GM12874 (cell line): ENCODE data around the gene NFATC2.

Source experiments
- TF ChIP-seq, protein P1 (sequence below): IDR thresholded peaks from 2 replicates; pipeline ENCODE4 v1.5.1; 2011; ENCODE audit warnings: low read depth, mild to moderate bottlenecking, control low read depth, low read length, moderate library complexity; ENCODE audit not compliant: insufficient read depth

The NFATC2 gene

DNA sequence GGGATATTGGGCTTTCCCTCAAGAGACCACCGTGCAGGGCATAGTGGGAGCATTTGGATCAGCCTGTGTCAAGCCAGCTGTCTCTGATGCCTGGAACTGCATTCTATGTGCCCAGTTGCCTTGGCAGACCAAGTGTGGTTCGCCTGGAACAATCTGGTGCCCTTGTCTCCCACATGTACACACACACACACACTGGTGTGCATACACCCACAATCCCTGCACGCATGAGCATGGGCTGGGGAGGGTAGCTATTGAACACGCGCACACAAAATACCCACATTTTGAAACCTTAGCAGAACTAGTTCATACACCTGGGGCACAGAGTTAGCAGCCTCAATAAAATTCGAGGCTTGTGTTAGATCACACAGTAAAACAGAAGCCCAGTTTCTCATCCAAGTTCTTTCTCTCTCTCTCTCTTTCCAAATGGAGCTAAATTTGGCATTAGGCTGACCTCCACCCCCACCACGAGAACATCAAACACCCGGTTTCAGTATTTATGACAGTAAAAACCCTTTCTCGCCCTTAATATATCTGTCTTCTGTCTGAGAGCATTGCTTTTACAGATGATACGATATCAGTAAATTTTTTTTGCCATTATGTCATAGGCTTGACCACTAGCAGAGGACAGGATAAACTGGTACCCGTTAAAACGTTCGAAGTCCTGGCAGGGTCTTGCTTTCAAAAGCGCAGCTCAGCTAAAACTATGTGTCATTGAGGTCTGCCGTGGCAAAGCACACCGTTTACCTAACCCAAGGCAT is 18.2 kb upstream of the NFATC2 start:
- TF ChIP-seq, protein P1, sequence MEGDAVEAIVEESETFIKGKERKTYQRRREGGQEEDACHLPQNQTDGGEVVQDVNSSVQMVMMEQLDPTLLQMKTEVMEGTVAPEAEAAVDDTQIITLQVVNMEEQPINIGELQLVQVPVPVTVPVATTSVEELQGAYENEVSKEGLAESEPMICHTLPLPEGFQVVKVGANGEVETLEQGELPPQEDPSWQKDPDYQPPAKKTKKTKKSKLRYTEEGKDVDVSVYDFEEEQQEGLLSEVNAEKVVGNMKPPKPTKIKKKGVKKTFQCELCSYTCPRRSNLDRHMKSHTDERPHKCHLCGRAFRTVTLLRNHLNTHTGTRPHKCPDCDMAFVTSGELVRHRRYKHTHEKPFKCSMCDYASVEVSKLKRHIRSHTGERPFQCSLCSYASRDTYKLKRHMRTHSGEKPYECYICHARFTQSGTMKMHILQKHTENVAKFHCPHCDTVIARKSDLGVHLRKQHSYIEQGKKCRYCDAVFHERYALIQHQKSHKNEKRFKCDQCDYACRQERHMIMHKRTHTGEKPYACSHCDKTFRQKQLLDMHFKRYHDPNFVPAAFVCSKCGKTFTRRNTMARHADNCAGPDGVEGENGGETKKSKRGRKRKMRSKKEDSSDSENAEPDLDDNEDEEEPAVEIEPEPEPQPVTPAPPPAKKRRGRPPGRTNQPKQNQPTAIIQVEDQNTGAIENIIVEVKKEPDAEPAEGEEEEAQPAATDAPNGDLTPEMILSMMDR, result no peak

DNA sequence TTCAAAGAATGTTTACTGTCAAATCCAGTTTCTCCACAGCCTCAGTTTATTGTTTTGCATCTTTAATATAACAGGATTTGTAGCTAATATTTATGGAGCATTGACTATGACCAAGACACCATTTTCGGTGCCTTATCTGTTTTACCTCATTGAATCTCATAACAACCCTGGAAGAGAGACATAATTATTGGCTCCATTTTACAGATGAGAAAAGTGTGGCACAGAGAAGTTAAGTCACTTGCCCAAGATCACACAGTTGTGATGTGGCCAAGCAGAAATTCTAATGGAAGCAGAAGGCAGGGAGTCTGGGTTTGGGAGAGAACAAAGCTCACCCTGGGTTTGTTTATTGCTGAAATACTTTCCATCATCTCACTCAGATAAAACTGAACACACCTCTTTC is 17.5 kb upstream of the NFATC2 start:
- TF ChIP-seq, protein P1, result no peak

DNA sequence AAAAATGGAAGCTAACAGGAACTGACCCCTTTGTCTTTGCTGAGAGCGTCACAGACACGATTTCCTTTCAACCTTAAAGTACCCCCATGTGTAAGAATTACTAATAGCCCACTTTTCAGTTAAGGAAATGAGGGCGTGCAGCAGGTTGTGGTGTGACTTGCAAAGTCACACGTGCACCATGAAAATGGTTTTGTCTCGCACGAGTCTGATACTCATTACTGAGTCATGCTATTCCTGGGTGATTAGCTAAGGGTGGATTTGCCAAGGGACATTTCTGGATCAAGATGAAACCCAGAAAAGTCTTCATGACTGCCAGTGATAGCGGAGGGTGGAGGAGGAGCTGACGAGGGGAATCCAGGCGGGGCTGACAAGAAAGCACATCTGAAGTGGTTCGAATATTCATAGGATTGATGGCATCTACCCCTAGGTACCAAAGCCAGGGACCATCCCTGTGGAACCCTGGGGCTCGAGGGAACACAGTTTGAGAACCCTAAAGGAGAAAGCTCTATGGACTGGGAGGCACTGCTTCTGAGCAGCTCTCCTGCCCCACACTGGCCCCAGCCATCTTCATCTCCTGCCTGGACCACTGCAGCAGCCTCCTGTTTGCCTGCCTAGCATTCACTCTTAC is 12.1 kb upstream of the NFATC2 start:
- TF ChIP-seq, protein P1, result no peak

DNA sequence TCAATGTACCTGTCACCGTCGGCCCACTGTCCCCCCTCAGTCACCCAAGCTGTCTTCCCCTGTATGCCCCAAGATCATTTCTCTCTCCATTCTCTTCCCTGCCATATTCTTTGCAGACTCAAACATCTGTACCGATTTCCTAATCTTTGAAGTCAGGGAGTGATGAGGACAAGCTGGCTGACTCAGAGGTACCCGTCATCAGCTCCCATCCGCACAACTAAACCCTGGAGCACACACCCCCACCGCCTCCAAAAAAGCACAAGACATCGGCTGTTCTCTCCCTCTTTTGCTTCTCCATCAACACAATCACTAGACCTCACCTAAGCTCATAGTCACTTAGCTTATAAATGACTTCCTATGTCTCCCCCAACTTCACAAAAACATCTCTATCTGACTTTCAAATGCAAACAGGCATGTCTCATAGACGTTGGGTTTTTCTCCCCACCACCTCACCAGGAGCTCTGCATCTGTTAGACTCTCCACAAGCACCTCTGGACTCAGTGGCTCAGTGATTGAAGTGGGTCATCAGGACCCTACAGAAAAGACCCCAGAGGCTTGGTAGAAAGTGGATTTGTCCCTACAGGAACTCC is 11.5 kb upstream of the NFATC2 start:
- TF ChIP-seq, protein P1, result no peak

DNA sequence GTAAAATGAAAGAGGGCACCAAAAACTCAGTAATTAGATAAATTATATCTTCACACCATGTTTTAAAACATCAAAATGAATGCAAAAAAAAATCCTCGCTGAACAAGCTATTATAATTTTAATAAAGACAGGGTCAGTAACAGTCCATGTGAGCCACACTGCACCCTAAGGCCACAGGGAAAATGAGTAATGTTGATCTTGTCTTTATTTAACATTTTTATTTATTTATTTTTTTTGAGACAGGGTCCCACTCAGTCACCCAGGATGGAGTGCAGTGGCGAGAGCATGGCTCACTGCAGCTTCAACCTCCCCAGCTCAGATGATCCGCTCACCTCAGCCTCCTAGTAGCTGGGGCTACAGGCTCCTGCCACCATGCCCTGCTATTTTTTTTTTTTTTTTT is 8.7 kb upstream of the NFATC2 start:
- TF ChIP-seq, protein P1, result no peak

DNA sequence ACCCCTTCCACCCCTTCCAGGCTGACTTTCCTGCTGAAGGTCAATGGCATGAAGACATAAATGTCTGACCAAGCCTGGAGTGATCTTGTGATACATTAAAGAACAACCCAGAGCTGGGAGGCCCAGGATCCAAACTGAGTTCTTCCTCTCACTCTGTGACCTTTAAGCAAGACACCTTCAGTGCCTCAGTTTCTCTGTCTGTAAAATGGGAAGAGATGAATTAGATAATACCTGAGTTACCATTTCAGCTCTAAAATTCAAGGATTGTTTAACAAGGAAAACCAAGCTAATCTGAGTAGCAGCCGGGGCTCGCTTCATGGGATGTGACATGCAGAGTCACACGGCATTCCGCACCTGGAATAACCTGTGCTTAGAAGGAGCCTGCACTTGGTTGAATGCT is 7.0 kb upstream of the NFATC2 start:
- TF ChIP-seq, protein P1, result no peak

DNA sequence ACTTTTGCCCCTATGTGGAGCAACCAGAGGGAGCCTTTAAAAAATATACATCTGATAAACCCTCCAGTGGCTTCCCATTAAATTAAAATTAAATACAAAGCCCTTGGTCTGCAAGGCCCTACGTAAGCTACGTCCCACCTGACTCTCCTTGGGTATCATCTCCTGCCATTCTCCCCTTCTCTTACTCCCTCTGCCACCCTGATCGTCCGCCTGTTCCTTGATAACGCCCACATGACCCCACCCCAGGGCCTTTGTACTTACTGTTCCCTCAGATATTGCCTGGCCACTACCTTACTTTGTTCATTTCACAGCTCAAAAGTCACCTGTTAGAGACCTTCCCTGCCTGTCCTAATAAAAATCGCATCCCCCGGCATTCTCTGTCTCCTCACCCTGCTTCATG is 5.4 kb upstream of the NFATC2 start:
- TF ChIP-seq, protein P1, result no peak
